GM23338 (cell line): Measurements from ENCODE around the gene MLPH. TPM values are rescaled to one million over a fixed set of nuclear protein-coding genes. Genes with fewer than 3 reads are reported as not detected.

Source experiments
- ATAC-seq: fragments of 200-7000 bp; cut with Tn5 transposase; 3 replicates; pipeline ENCODE4 v1.9.1; 2020
- DNase-seq: peaks from one replicate; pipeline ENCODE4 v3.0.0-alpha.2; 2015; ENCODE audit warnings: low spot score
- H2AFZ ChIP-seq: fragments of 200-600 bp; sonication (generic); 2 replicates; pipeline ENCODE4 v1.8.0; 2016; ENCODE audit warnings: antibody characterized with exemption, mild to moderate bottlenecking, moderate library complexity
- H3F3A ChIP-seq: fragments of 200-600 bp; sonication (generic); replicated peaks from 2 replicates; pipeline ENCODE4 v1.8.0; 2017; ENCODE audit warnings: antibody characterized with exemption, mixed run types, low read depth
- H3K27ac ChIP-seq: fragments of 200-600 bp; sonication (generic); 2 replicates; pipeline ENCODE4 v1.6.1; 2016; ENCODE audit warnings: low read depth
- H3K27me3 ChIP-seq: fragments of 200-600 bp; sonication (generic); 2 replicates; pipeline ENCODE4 v1.8.0; 2016; ENCODE audit warnings: mild to moderate bottlenecking, mixed run types, moderate library complexity; ENCODE audit not compliant: insufficient read depth
- H3K36me3 ChIP-seq: fragments of 200-600 bp; sonication (generic); 2 replicates; pipeline ENCODE4 v1.8.0; 2016; ENCODE audit warnings: mild to moderate bottlenecking; ENCODE audit not compliant: insufficient read depth
- H3K4me1 ChIP-seq: fragments of 200-600 bp; sonication (generic); 2 replicates; pipeline ENCODE4 v1.8.0; 2016; ENCODE audit warnings: mild to moderate bottlenecking, moderate library complexity; ENCODE audit not compliant: insufficient read depth
- H3K4me2 ChIP-seq: fragments of 200-600 bp; sonication (generic); 2 replicates; pipeline ENCODE4 v1.7.1; 2017; ENCODE audit warnings: mixed run types
- H3K4me3 ChIP-seq: fragments of 200-600 bp; sonication (generic); 2 replicates; pipeline ENCODE4 v1.6.1; 2016; ENCODE audit warnings: mixed run types
- H3K79me2 ChIP-seq: fragments of 200-600 bp; sonication (generic); replicated peaks from 2 replicates; pipeline ENCODE4 v1.8.0; 2017; ENCODE audit warnings: mild to moderate bottlenecking; ENCODE audit not compliant: insufficient read depth
- H3K9me2 ChIP-seq: fragments of 200-600 bp; sonication (generic); 2 replicates; pipeline ENCODE4 v1.8.0; 2017; ENCODE audit not compliant: insufficient read depth
- H4K20me1 ChIP-seq: fragments of 200-600 bp; sonication (generic); replicated peaks from 2 replicates; pipeline ENCODE4 v1.8.0; 2017; ENCODE audit warnings: mild to moderate bottlenecking; ENCODE audit not compliant: insufficient read depth
- H3K27ac Mint-ChIP-seq: 2 replicates; pipeline ENCODE4 v1.8.0; 2020; ENCODE audit warnings: inconsistent platforms, mild to moderate bottlenecking, moderate library complexity, mixed read lengths
- H3K27me3 Mint-ChIP-seq: 3 replicates; pipeline ENCODE4 v1.8.0; 2022; ENCODE audit warnings: low read depth, mild to moderate bottlenecking, moderate library complexity, mixed read lengths, inconsistent platforms; ENCODE audit not compliant: insufficient read depth, poor library complexity
- H3K36me3 Mint-ChIP-seq: 3 replicates; pipeline ENCODE4 v1.8.0; 2021; ENCODE audit warnings: low read depth, mild to moderate bottlenecking, inconsistent platforms, moderate library complexity, mixed read lengths
- H3K4me1 Mint-ChIP-seq: 3 replicates; pipeline ENCODE4 v1.8.0; 2020; ENCODE audit warnings: mild to moderate bottlenecking, inconsistent platforms, mixed read lengths
- H3K4me3 Mint-ChIP-seq: 3 replicates; pipeline ENCODE4 v1.8.0; 2021; ENCODE audit warnings: moderate library complexity, mild to moderate bottlenecking, inconsistent platforms, mixed read lengths
- H3K9me3 Mint-ChIP-seq: 3 replicates; pipeline ENCODE4 v1.8.0; 2020; ENCODE audit warnings: moderate library complexity, mild to moderate bottlenecking, inconsistent platforms, mixed read lengths
- CREB1 ChIP-seq: fragments of 250-450 bp; sonication (Bioruptor Pico); IDR thresholded peaks from 2 replicates; pipeline ENCODE4 v1.5.0; 2020; ENCODE audit warnings: low read depth, mild to moderate bottlenecking, moderate library complexity
- CTCF ChIP-seq, 2 experiments: fragments of 200-600 bp in 1 of 2; sonication (generic) in 1 of 2; conservative IDR thresholded peaks; 2 replicates each; pipeline versions ENCODE4 v1.5.1 to v1.6.1; 2016 to 2017; ENCODE audit warnings: antibody characterized with exemption in 2 of 2, low read depth in 2 of 2, mild to moderate bottlenecking in 2 of 2, moderate library complexity in 1 of 2
- ETS1 ChIP-seq: IDR thresholded peaks from 2 replicates; pipeline ENCODE4 v1.6.1; 2016; ENCODE audit warnings: antibody characterized with exemption
- EZH2 ChIP-seq: fragments of 200-600 bp; sonication (generic); IDR thresholded peaks from one replicate; pipeline ENCODE4 v1.8.0; 2017; ENCODE audit warnings: antibody characterized with exemption, mild to moderate bottlenecking, low read depth; ENCODE audit not compliant: unreplicated experiment
- NANOG ChIP-seq: IDR thresholded peaks from 2 replicates; pipeline ENCODE4 v1.6.1; 2016; ENCODE audit warnings: antibody characterized with exemption, borderline replicate concordance
- STAT1 ChIP-seq: IDR thresholded peaks from one replicate; pipeline ENCODE4 v1.6.1; 2016; ENCODE audit warnings: antibody characterized with exemption; ENCODE audit not compliant: unreplicated experiment
- ZNF114 ChIP-seq: fragments of 250-450 bp; sonication (Bioruptor Pico); IDR thresholded peaks from 2 replicates; pipeline ENCODE4 v1.5.0; 2020; ENCODE audit warnings: mild to moderate bottlenecking, moderate library complexity
- ZNF331 ChIP-seq: fragments of 250-450 bp; sonication (Bioruptor Pico); IDR thresholded peaks from 2 replicates; pipeline ENCODE4 v1.5.0; 2020; ENCODE audit warnings: low read depth, mild to moderate bottlenecking, moderate library complexity
- ZNF462 ChIP-seq: fragments of 250-450 bp; sonication (Bioruptor Pico); IDR thresholded peaks from 2 replicates; pipeline ENCODE4 v1.5.0; 2020; ENCODE audit warnings: mild to moderate bottlenecking, moderate library complexity
- polyA plus RNA-seq: library from polyadenylated mRNA; unstranded; fragments of >200 nt; fragmentation: Nextera tagmentation; extraction: Ambion mirVana; gene quantifications from 2 replicates; pipeline ENCODE4 v1.2.1, GENCODE V29; 2016
- total RNA-seq: library from RNA; depleted of rRNA; stranded (reverse); fragments of >200 nt; shearing (Covaris generic); gene quantifications from 2 replicates; pipeline ENCODE4 v1.2.3, GENCODE V29; 2014

The MLPH gene
- total and polyA plus RNA-seq, 2 experiments from 2014 or later: 13.6 to 16.5 TPM

GRCh38 chr2:237556773-237557632 is 70.0 kb downstream of the MLPH start:
- Histone ChIP-seq H3K27me3 (no peaks in the 10 kb centered on the region), H2AFZ (no peak overlapping the region), H3K9me2 (no peaks in the 10 kb centered on the region), H3F3A (no peaks in the 10 kb centered on the region), H3K4me1 (no peaks in the 10 kb centered on the region), H3K27ac (no peak overlapping the region), H3K79me2 (no peaks in the 10 kb centered on the region), H3K4me3 (no peak overlapping the region), H3K36me3 (no peaks in the 10 kb centered on the region), H4K20me1 (no peaks in the 10 kb centered on the region), H3K4me2 (no peak overlapping the region)
- Mint-ChIP-seq H3K4me3 (no peak overlapping the region), H3K27ac (no peak overlapping the region), H3K27me3 (peaks cover 4% of the 10 kb centered on the region), H3K36me3 (peaks cover 38% of the 10 kb centered on the region), H3K9me3 (peaks cover 30% of the 10 kb centered on the region), H3K4me1 (no peaks in the 10 kb centered on the region; the same call in 2 of the 3 replicates)
- ATAC-seq (no peak), DNase-seq (no peak)
- TF ChIP-seq ZNF462 (CRISPR knock-in tag): no peak
- TF ChIP-seq CTCF (conservative IDR thresholded peaks at IDR 0.05; ENCODE audit: low read depth in 2 of 2): no peak
- TF ChIP-seq STAT1: no peak
- TF ChIP-seq ZNF114 (CRISPR knock-in tag): no peak
- no peak for TF ChIP-seq CREB1 (CRISPR knock-in tag)
- no peak for TF ChIP-seq ZNF331
- TF ChIP-seq EZH2: no peak
- no peak for TF ChIP-seq ETS1
- no peak for TF ChIP-seq NANOG
